GM12878 (cell line): ENCODE measurements around the gene TTLL11. TPM values are rescaled to one million over a fixed set of nuclear protein-coding genes. Genes with fewer than 3 reads are reported as not detected.

Experiments used
- ATAC-seq: fragments of 200-7000 bp; cut with Tn5 transposase; 3 replicates; pipeline ENCODE4 v1.9.1; 2020; ENCODE audit warnings: mild to moderate bottlenecking, moderate library complexity
- BruUV-seq: library from RNA; stranded (reverse); fragments of 400-500 nt; replicated peaks from 2 replicates; lab custom pipeline; 2021; lab: Mats Ljungman, UMichigan
- CTCF ChIA-PET: fragments of 300-600 bp; sonication (Branson Sonifier 250); formaldehyde crosslinking; extraction: SDS; loops from one replicate; lab custom pipeline; 2021; ENCODE audit warnings: inconsistent platforms; lab: Yijun Ruan, JAX
- POLR2A ChIA-PET: fragments of 350-600 bp; formaldehyde crosslinking; extraction: SDS; loops from one replicate; lab custom pipeline; 2021; ENCODE audit warnings: inconsistent platforms; lab: Charles Lee
- RAD21 ChIA-PET: fragments of 300-600 bp; sonication (Branson Sonifier 250); formaldehyde crosslinking; loops from one replicate; lab custom pipeline; 2023; ENCODE audit warnings: antibody characterized with exemption; ENCODE audit not compliant: unreplicated experiment; lab: Charles Lee
- SMC1A ChIA-PET: fragments of 300-600 bp; sonication (Branson Sonifier 250); formaldehyde crosslinking; loops from one replicate; lab custom pipeline; 2023; ENCODE audit not compliant: unreplicated experiment, uncharacterized antibody; lab: Charles Lee
- DNase-seq: peaks from one replicate; pipeline ENCODE4 v3.0.0-alpha.2; 2011; ENCODE audit warnings: low read depth, low spot score
- FAIRE-seq: peaks from 3 replicates; lab custom pipeline; 2011; peaks lifted over from hg19 to GRCh38; lab: Jason Lieb, UNC
- H2AFZ ChIP-seq: 2 replicates; pipeline ENCODE4 v1.6.0; 2011; ENCODE audit warnings: low read depth, low read length, control low read depth; ENCODE audit not compliant: control insufficient read depth
- H3K27ac ChIP-seq: 2 replicates; pipeline ENCODE4 v1.5.1; 2011; ENCODE audit warnings: control low read depth; ENCODE audit not compliant: control insufficient read depth, insufficient read depth
- H3K27me3 ChIP-seq, 2 experiments: replicated peaks in 1 of 2; 2 replicates each; pipeline versions ENCODE4 v1.6.0 to v1.6.1; 2011; ENCODE audit warnings: low read length in 1 of 2; ENCODE audit not compliant: control insufficient read depth in 2 of 2, insufficient read depth in 2 of 2
- H3K36me3 ChIP-seq, 2 experiments: 2 replicates each; pipeline ENCODE4 v1.5.1; 2011; ENCODE audit warnings: low read length in 1 of 2; ENCODE audit not compliant: control insufficient read depth in 2 of 2, insufficient read depth in 2 of 2
- H3K4me1 ChIP-seq: 2 replicates; pipeline ENCODE4 v1.6.1; 2011; ENCODE audit warnings: mild to moderate bottlenecking, low read length, moderate library complexity, mixed read lengths; ENCODE audit not compliant: control insufficient read depth, insufficient read depth
- H3K4me2 ChIP-seq: 2 replicates; pipeline ENCODE4 v1.6.0; 2011; ENCODE audit warnings: control low read depth; ENCODE audit not compliant: control insufficient read depth, insufficient read depth
- H3K4me3 ChIP-seq: fragments of 200-600 bp; sonication (generic); 2 replicates; pipeline ENCODE4 v1.5.1; 2016
- H3K79me2 ChIP-seq: 2 replicates; pipeline ENCODE4 v1.6.0; 2011; ENCODE audit warnings: low read length; ENCODE audit not compliant: control insufficient read depth, insufficient read depth
- H3K9ac ChIP-seq: 2 replicates; pipeline ENCODE4 v1.8.0; 2011; ENCODE audit warnings: low read length, control low read depth, mixed read lengths; ENCODE audit not compliant: control insufficient read depth, insufficient read depth
- H3K9me3 ChIP-seq: replicated peaks from 3 replicates; pipeline ENCODE4 v1.5.1; 2011; ENCODE audit warnings: mild to moderate bottlenecking, low read length; ENCODE audit not compliant: control insufficient read depth, insufficient read depth
- H4K20me1 ChIP-seq: 2 replicates; pipeline ENCODE4 v1.6.0; 2011; ENCODE audit not compliant: control insufficient read depth, insufficient read depth
- BCL3 ChIP-seq: IDR thresholded peaks from 2 replicates; pipeline ENCODE4 v1.6.1; 2011; ENCODE audit warnings: borderline replicate concordance, low read depth, mild to moderate bottlenecking, moderate library complexity, low read length; ENCODE audit not compliant: insufficient read depth, poor library complexity, severe bottlenecking
- IKZF2 ChIP-seq, 2 experiments: fragments of 450-650 bp; IDR thresholded peaks; 2 replicates each; pipeline ENCODE4 v1.6.1; 2017; ENCODE audit warnings: mild to moderate bottlenecking in 2 of 2, moderate library complexity in 2 of 2
- JUNB ChIP-seq: IDR thresholded peaks from 2 replicates; pipeline ENCODE4 v1.6.1; 2016; ENCODE audit warnings: antibody characterized with exemption, mild to moderate bottlenecking
- KLF5 ChIP-seq: fragments of 450-650 bp; IDR thresholded peaks from 2 replicates; pipeline ENCODE4 v1.6.1; 2014; ENCODE audit warnings: mild to moderate bottlenecking; ENCODE audit not compliant: partially characterized antibody
- LARP7 ChIP-seq: fragments of 450-650 bp; IDR thresholded peaks from 2 replicates; pipeline ENCODE4 v1.6.1; 2017; ENCODE audit warnings: mild to moderate bottlenecking
- NFXL1 ChIP-seq: fragments of 450-650 bp; IDR thresholded peaks from 2 replicates; pipeline ENCODE4 v1.6.1; 2017; ENCODE audit warnings: antibody characterized with exemption, mild to moderate bottlenecking, borderline replicate concordance
- RAD21 ChIP-seq: IDR thresholded peaks from 2 replicates; pipeline ENCODE4 v1.6.1; 2011; ENCODE audit warnings: mild to moderate bottlenecking, low read depth, low read length, moderate library complexity; ENCODE audit not compliant: insufficient read depth
- RBBP5 ChIP-seq: fragments of 200-600 bp; sonication (generic); conservative IDR thresholded peaks from 2 replicates; pipeline ENCODE4 v1.6.1; 2016
- RELA ChIP-seq: fragments of 450-650 bp; IDR thresholded peaks from 2 replicates; pipeline ENCODE4 v1.8.0; 2014; ENCODE audit warnings: borderline replicate concordance; ENCODE audit not compliant: partially characterized antibody
- SKIL ChIP-seq: fragments of 450-650 bp; IDR thresholded peaks from 2 replicates; pipeline ENCODE4 v1.6.1; 2017; ENCODE audit warnings: mild to moderate bottlenecking, low read depth, inconsistent platforms; ENCODE audit not compliant: poor library complexity, severe bottlenecking
- SMARCA5 ChIP-seq: fragments of 450-650 bp; IDR thresholded peaks from 2 replicates; pipeline ENCODE4 v1.6.1; 2017; ENCODE audit warnings: mild to moderate bottlenecking
- STAT1 ChIP-seq: fragments of 450-650 bp; conservative IDR thresholded peaks from 2 replicates; pipeline ENCODE4 v1.6.1; 2014; ENCODE audit warnings: antibody characterized with exemption, mild to moderate bottlenecking
- TCF12 ChIP-seq: IDR thresholded peaks from 2 replicates; pipeline ENCODE4 v1.6.1; 2011; ENCODE audit warnings: low read depth, mild to moderate bottlenecking, low read length
- USF2 ChIP-seq: IDR thresholded peaks from 2 replicates; pipeline ENCODE4 v1.6.1; 2011; ENCODE audit warnings: low read depth, low read length, improper control_type of control experiment, borderline replicate concordance
- YY1 ChIP-seq: IDR thresholded peaks from 2 replicates; pipeline ENCODE4 v1.6.1; 2011; ENCODE audit warnings: low read depth, mild to moderate bottlenecking, low read length
- WGBS: methylation state at CpG from one replicate; pipeline ENCODE4 v1.1.6; 2016; ENCODE audit warnings: low lambda C conversion rate; ENCODE audit not compliant: insufficient replicate concordance, insufficient coverage; ENCODE audit errors: missing lambda C conversion rate; 5-methylcytosine and 5-hydroxymethylcytosine counted together
- in situ Hi-C: fragments of 300-500 bp; cut with MboI; formaldehyde crosslinking; loops from 9 replicates; pipeline ENCODE4 v1.14.3; 2018; ENCODE audit warnings: mixed read lengths
- intact Hi-C: fragments of 100-400 bp; cut with micrococcal nuclease; formaldehyde crosslinking; loops from one replicate; pipeline ENCODE4 v1.14.2; 2022; ENCODE audit not compliant: unreplicated experiment
- polyA plus RNA-seq, 11 experiments: library from polyadenylated mRNA; depleted of rRNA in 4 of 11; unstranded in 6 of 11; stranded (reverse) in 5 of 11; fragments of >200 nt; fragmentation: Nextera tagmentation in 4 of 11; fragmentation: Illumina TruSeq in 1 of 11; extraction: Ambion mirVana in 4 of 11; extraction: Trizol in 1 of 11; gene quantifications; 1 replicate in 1 of 11; 2 replicates in 10 of 11; pipeline versions ENCODE4 v1.2.1 to v1.2.3, GENCODE V29; 2011 to 2016; ENCODE audit warnings: inconsistent platforms in 2 of 11, missing spikeins in 2 of 11, low read depth in 1 of 11
- total RNA-seq, 4 experiments: library from RNA; depleted of rRNA in 3 of 4; stranded (reverse); fragments of >200 nt in 3 of 4; fragmentation: Illumina TruSeq in 1 of 4; extraction: Trizol in 1 of 4; gene quantifications; 2 replicates each; pipeline versions ENCODE4 v1.2.1 to v1.2.3, GENCODE V29; 2013 to 2021

The TTLL11 gene
- total and polyA plus RNA-seq, 10 of the 15 experiments (the other 5 are each of a cell fraction or from before 2014, with no cell fraction given) = 1.2 to 3.7 (median 2.9) TPM

GRCh38 chr9:122008559-122008958 lies 84.5 kb downstream of the TTLL11 start:
- H3K9ac ChIP-seq = no peak overlapping the region
- H3K4me1 ChIP-seq = no peaks in the 10 kb centered on the region
- ChIA-PET POLR2A (no interaction called here), RAD21 (no interaction called here), SMC1A (no interaction called here), CTCF (no interaction called here)
- FAIRE-seq (no peak), ATAC-seq (no peak), DNase-seq (no peak)
- H2AFZ ChIP-seq = no peak overlapping the region
- H3K36me3 ChIP-seq = no peaks in the 10 kb centered on the region
- no peak overlapping the region for H3K4me2 ChIP-seq
- no peak overlapping the region for H3K27ac ChIP-seq
- H3K79me2 ChIP-seq = no peaks in the 10 kb centered on the region
- in situ Hi-C loops (no loop called here), intact Hi-C loops (no loop called here)
- WGBS = 92% methylated on average over 10 of the region's 10 CpGs
- BruUV-seq = no TSS peak
- no peaks in the 10 kb centered on the region for H3K9me3 ChIP-seq
- no peak overlapping the region for H3K4me3 ChIP-seq
- no peak for TF ChIP-seq RAD21
- TF ChIP-seq LARP7 = no peak
- no peak for TF ChIP-seq IKZF2 (IDR thresholded peaks at IDR 0.05)
- no peak for TF ChIP-seq STAT1
- no peak for TF ChIP-seq SMARCA5
- TF ChIP-seq, all 136 proteins: peak for 0
- Histone ChIP-seq H4K20me1 (no peaks in the 10 kb centered on the region), H3K27me3 (no peaks in the 10 kb centered on the region)

GRCh38 chr9:122007837-122008236 lies 85.3 kb downstream of the TTLL11 start:
- in situ Hi-C loops (no loop called here), intact Hi-C loops (no loop called here)
- CTCF ChIA-PET = no interaction called here
- H3K9me3 ChIP-seq = no peaks in the 10 kb centered on the region
- SMC1A ChIA-PET = no interaction called here
- H3K4me3 ChIP-seq = no peak overlapping the region
- H3K27ac ChIP-seq = no peak overlapping the region
- H3K4me2 ChIP-seq = no peak overlapping the region
- DNase-seq = no peak
- no peak for TF ChIP-seq IKZF2 (IDR thresholded peaks at IDR 0.05)
- no peak for TF ChIP-seq BCL3
- no peak for TF ChIP-seq RELA
- TF ChIP-seq USF2 = no peak
- TF ChIP-seq KLF5 = no peak
- no peak for TF ChIP-seq RBBP5
- TF ChIP-seq TCF12 = no peak
- TF ChIP-seq NFXL1 = no peak
- TF ChIP-seq JUNB = no peak
- TF ChIP-seq SKIL = no peak
- no peak for TF ChIP-seq YY1
- no peaks in the 10 kb centered on the region for H3K27me3 ChIP-seq
- no peaks in the 10 kb centered on the region for H3K4me1 ChIP-seq
- no peak overlapping the region for H3K9ac ChIP-seq
- FAIRE-seq = no peak
- no peak overlapping the region for H2AFZ ChIP-seq
- no TSS peak for BruUV-seq
- ATAC-seq = no peak
- RAD21 ChIA-PET = no interaction called here
- no peaks in the 10 kb centered on the region for H4K20me1 ChIP-seq
- no peaks in the 10 kb centered on the region for H3K79me2 ChIP-seq
- POLR2A ChIA-PET = no interaction called here
- H3K36me3 ChIP-seq = no peaks in the 10 kb centered on the region
- 28% methylated on average over 1 of the region's 1 CpG for WGBS
